MM.1S (cell line): ENCODE measurements around the gene SUDS3.

Experiments
- EZH2 ChIP-seq: fragments of 300-600 bp; sonication (generic); optimal IDR thresholded peaks from 2 replicates; pipeline ENCODE3; 2017; ENCODE audit warnings: low read depth, mild to moderate bottlenecking, antibody characterized with exemption, low read length, mixed read lengths
- TF ChIP-seq, protein P1 (sequence below): fragments of 300-600 bp; sonication (generic); IDR thresholded peaks from 2 replicates; pipeline ENCODE4 v1.5.1; 2016; ENCODE audit warnings: antibody characterized with exemption, low read length, mixed read lengths

DNA sequence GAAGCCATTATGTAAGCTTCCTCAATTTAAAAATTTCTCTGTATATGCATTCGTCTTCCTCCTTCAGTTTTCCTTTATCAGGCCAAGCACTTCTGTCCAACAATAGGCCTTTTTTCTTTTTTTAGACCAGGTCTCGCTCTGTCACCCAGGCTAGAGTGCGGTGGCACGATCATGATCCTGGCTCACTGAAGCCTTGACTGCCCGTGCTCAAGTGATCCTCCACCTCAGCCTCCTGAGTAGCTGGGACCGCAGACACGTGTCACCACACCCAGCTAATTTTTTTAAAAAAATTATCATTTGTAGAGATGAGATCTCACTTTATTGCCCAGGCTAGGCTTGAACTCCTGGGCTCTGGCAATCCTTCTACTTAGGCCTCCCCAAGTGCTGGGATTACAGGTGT, 29.5 kb upstream of the SUDS3 start:
- TF ChIP-seq, protein P1, sequence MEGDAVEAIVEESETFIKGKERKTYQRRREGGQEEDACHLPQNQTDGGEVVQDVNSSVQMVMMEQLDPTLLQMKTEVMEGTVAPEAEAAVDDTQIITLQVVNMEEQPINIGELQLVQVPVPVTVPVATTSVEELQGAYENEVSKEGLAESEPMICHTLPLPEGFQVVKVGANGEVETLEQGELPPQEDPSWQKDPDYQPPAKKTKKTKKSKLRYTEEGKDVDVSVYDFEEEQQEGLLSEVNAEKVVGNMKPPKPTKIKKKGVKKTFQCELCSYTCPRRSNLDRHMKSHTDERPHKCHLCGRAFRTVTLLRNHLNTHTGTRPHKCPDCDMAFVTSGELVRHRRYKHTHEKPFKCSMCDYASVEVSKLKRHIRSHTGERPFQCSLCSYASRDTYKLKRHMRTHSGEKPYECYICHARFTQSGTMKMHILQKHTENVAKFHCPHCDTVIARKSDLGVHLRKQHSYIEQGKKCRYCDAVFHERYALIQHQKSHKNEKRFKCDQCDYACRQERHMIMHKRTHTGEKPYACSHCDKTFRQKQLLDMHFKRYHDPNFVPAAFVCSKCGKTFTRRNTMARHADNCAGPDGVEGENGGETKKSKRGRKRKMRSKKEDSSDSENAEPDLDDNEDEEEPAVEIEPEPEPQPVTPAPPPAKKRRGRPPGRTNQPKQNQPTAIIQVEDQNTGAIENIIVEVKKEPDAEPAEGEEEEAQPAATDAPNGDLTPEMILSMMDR = no peak
- no peak for TF ChIP-seq EZH2
